ENCODE measurements around the gene SUPT4H1. TPM values are rescaled to one million over a fixed set of nuclear protein-coding genes. Genes with fewer than 3 reads are reported as not detected.
"Not testable (repeated sequence)": the region's sequence is repeated elsewhere in the genome, so short reads cannot be mapped to it uniquely, and the experiment has no call there.

Gene SUPT4H1
- polyA plus RNA-seq (2013, experiment 1 of 2; ENCODE audit: insufficient read length) = 105 TPM
- 111 TPM for polyA plus RNA-seq (2013, experiment 2 of 2; ENCODE audit: insufficient read length)

- peak; percentile 93 for DNase-seq
Measured at GRCh38 chr17:58351831-58352595, at the start of gene SUPT4H1. Gene SUPT4H1, minus strand, starts transcription at chr17:58352201. Its CDS starts 66 bp downstream, at chr17:58352135.

GRCh38 chr17:58401287-58401686 lies 49.3 kb upstream of the SUPT4H1 start:
- DNase-seq = no peak

GRCh38 chr17:58400826-58401225 lies 48.8 kb upstream of the SUPT4H1 start:
- DNase-seq = no peak

- no peak for DNase-seq
Measured at GRCh38 chr17:58399974-58400373, 48.0 kb upstream of the SUPT4H1 start.

GRCh38 chr17:58398574-58399266 lies 46.7 kb upstream of the SUPT4H1 start:
- DNase-seq = no peak

GRCh38 chr17:58397421-58397820 lies 45.4 kb upstream of the SUPT4H1 start:
- DNase-seq = not testable (repeated sequence)

GRCh38 chr17:58396173-58396572 lies 44.2 kb upstream of the SUPT4H1 start:
- DNase-seq = no peak

GRCh38 chr17:58394534-58395223 lies 42.7 kb upstream of the SUPT4H1 start:
- DNase-seq = no peak

- no peak for DNase-seq
Measured at GRCh38 chr17:58391302-58391984, 39.4 kb upstream of the SUPT4H1 start.

- no peak for DNase-seq
Measured at GRCh38 chr17:58390884-58391283, 38.9 kb upstream of the SUPT4H1 start.

GRCh38 chr17:58388302-58389190 lies 36.5 kb upstream of the SUPT4H1 start:
- no peak for DNase-seq

GRCh38 chr17:58387834-58388233 lies 35.8 kb upstream of the SUPT4H1 start:
- DNase-seq = no peak

GRCh38 chr17:58386708-58387107 lies 34.7 kb upstream of the SUPT4H1 start:
- no peak for DNase-seq

- no peak for DNase-seq
Measured at GRCh38 chr17:58385359-58385899, 33.4 kb upstream of the SUPT4H1 start.

- DNase-seq = no peak
Measured at GRCh38 chr17:58384897-58385296, 32.9 kb upstream of the SUPT4H1 start.

- DNase-seq = no peak
Measured at GRCh38 chr17:58383892-58384462, 32.0 kb upstream of the SUPT4H1 start.

- DNase-seq = no peak
Measured at GRCh38 chr17:58382872-58383242, 30.9 kb upstream of the SUPT4H1 start.

GRCh38 chr17:58382108-58382871 lies 30.3 kb upstream of the SUPT4H1 start:
- DNase-seq = no peak

- no peak for DNase-seq
Measured at GRCh38 chr17:58381124-58382035, 29.4 kb upstream of the SUPT4H1 start.
